Forelimb muscle (tissue), 1 donor: ENCODE data around the gene RFX7. TPM values are rescaled to one million over a fixed set of nuclear protein-coding genes. Genes with fewer than 3 reads are reported as not detected.
A peak's percentile ranks its signal among the peaks of the same experiment; 100 is the strongest.

Experiments
- DNase-seq: peaks from one replicate; pipeline ENCODE4 v3.0.0-alpha.2; 2013; ENCODE audit warnings: low read depth
- polyA plus RNA-seq: library from polyadenylated mRNA; unstranded; fragments of 120-200 nt; gene quantifications from one replicate; pipeline ENCODE4 v1.2.1, GENCODE V29; 2013; ENCODE audit not compliant: insufficient read length

RFX7 gene
- polyA plus RNA-seq, 1 donor = 13.2 TPM

DNA sequence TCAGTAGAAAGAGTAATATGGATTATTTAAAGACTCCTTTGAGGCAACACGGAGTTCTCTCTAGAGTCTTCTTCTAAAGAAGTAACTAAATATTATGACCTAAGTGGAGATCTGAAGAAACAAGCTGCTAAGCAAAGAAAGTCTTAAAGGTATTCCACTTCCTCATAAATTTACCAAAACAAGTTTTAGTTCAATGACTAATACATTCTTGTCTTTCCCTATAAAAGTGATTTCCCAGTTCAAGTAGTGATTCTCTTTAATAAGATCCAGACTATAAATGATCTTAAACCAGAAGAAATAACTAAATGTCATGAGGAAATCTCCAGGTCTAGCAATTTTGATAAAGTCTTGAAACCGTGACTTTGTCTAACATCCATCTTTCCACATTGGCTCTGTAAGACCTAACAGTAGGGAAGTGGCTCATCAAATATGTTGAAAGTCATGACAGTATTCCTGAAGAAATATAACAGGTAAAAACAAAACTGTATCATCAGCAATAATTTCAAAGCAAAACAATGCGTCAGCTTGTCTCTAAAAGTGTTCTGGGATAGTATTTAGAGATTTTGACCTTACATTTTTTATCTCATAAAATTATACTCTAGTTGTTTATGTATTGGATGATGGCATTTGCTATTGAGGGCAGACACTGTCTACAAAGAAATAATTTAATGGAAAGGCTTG, 198.5 kb downstream of the RFX7 start:
- no peak for DNase-seq

DNA sequence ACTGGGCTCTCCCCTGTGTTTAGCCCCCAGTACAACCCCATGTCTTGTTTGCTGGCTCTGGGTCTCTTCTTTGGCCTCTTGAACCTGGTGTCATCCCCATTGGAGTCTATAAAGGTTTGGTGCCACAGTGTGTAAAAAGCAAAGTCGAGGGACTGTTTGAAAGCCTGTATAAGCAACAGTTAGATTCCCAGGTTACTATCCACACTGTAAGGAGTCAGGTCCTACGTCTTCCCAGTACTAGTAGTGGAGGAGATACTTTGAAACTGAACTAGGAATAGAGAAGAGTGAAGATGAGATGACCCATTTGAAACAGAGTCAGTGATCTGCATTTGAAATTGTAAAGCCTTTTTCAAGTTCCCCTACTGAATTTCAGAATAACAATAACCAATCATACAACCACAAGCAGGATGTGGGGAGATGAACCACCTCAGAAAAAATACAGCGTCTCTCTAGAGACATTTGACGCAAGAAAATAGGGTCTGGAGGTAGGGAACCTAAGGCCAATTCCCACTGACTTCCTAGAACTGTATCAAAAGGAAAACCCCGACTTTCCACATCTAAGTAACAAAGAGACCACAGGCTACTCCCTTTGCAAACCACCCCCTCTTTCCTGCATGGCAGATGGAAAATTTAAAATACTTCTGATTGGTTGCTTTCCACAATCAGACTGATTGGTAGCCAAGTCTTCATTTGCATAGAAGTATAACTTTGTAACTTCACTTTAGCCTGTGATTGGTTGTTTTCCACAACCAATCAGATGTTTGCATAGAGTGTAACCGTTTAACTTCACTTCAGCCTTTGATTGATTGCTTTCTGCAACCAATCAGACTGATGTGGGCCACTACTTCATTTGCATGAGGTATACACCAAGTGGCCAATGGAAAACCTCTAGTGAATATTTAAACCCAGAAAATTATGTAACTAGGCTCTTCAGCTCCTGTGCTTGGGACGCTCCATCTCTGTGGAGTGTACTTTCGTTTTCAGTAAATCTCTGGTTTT, 200.4 kb downstream of the RFX7 start:
- DNase-seq = no peak

DNA sequence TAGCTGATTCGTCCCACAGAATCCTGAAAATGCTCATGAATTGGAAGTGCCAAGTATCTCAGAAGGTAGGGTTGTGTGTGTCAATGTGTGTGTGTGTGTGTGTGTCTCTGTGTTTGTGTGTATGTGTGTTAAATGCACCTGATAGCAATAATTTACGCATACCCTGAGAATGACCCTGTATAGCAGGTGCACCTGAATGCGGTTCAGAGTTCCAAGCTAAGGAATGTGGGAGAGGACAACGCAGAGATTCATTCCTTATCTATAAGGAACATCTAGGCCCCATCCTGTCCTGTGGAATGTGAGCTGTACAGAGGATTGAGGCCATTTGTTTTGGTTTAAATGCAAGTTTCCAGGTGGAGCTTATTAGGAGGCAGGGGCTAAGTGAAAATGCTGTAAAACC, 201.2 kb downstream of the RFX7 start:
- no peak for DNase-seq

DNA sequence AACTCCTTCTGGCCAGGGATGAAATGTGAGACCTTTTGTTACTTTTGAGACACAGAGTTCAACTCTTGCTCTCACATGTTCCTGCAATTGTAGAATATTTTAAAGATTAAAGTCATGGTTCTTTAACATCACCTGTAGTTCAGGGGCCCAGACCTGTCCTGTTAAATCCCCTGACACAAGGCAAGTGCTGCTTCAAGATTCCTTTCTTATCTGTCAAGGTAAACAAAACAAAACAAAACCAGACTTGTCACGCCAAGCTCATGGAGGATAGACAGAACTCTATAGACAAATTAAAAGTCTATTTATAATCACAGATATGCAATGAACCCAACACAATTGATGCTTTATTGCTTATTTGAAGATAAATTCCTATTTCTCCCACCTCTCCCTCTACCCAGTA, 201.6 kb downstream of the RFX7 start:
- no peak for DNase-seq

DNA sequence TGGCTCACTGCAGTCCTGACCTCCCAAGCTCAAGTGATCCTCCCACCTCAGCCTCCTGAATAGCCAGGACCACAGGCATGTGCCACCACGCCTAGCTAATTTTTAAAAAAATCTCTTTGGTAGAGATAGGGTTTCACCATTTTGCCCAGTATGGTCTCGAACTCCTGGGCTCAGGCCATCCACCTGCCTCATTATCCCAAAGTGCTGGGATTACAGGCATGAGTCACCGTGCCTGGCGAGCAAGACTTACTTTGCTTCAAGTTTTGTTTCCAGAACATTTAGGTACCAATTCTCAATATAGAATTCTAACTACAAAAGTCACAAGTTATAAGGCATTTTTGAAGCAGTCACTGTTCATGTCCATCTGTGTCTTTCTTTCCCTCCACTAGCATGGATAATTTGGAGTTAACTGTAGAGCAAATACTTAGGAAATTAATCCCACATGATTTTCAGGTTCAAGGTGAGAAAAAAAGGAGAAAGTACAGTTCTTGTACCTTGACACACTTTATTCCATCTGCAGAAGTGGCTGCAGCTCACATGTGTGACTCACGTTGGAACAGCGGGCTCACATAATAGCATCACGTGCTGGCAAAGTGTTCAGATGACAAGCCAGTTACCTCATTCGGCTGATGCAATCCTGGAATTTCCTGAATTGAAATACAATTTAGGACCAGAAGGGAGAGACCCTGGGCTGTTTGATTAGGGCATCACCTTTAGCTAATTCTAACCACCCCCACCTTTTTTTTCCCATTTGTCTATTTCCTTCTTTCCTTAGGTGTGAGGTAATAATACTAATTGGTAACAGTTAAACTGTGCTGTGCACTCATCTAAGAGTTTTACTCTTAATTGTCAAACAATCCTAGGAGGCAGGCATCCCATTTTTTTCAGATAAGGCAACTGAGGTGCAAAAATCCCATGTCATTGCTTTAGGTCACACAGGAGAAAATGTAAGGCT, 203.3 kb downstream of the RFX7 start:
- DNase-seq = peak; percentile 64

DNA sequence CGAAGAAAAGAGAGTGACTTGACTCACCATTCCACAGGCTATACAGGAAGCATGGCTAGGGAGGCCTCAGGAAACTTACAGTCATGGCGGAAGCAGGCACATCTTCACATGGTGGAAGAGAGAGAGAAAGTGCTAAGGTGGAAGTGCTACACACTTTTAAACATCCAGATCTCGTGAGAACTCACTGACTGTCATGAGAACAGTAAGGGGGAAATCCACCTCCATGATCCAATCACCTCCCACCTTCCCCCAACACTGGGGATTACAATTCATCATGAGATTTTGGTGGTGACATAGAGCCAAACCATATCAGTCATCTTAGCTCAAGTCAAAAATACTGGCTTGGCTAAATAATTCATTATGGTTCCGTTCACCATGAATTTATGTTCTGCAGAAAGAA, 205.0 kb downstream of the RFX7 start:
- DNase-seq = no peak

DNA sequence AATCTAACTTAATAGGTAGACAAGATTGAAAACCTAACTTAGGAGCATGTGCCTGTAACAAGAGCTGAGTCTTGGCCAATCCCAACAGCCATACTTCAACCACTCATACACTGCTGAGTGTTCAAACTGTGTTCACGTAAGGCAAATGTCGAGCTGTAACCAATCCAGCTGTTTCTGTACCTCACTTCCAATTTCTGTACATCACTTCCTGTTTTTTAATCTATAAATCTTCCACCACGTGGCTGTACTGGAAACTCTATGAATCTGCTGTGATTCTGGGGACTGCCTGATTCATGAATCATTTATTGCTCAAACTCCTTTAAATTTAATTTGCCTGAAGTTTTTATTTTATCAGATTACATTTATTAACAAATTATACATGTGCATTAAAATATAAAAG, 205.7 kb downstream of the RFX7 start:
- DNase-seq = no peak

Other genes starting within 250 kb of the RFX7 start
- gene TEX9, start 121.5 kb upstream of the RFX7 start, polyA plus RNA-seq = 2.9 TPM
- gene MNS1, start 221.3 kb upstream of the RFX7 start, polyA plus RNA-seq = 5.4 TPM